Panc1 (cell line): ENCODE measurements around the gene ASAP2. TPM values are rescaled to one million over a fixed set of nuclear protein-coding genes. Genes with fewer than 3 reads are reported as not detected.

ENCODE experiments used
- ATAC-seq: fragments of 200-7000 bp; cut with Tn5 transposase; 2 replicates; pipeline ENCODE4 v1.9.1; 2020; ENCODE audit warnings: mild to moderate bottlenecking, moderate library complexity
- BruUV-seq: library from RNA; stranded (reverse); fragments of 400-500 nt; replicated peaks from 2 replicates; lab custom pipeline; 2021; lab: Mats Ljungman, UMichigan
- CTCF ChIA-PET: fragments of 300-600 bp; sonication (Branson Sonifier 250); formaldehyde crosslinking; loops from one replicate; lab custom pipeline; 2022; ENCODE audit warnings: antibody characterized with exemption; lab: Charles Lee
- POLR2A ChIA-PET: fragments of 300-600 bp; sonication (Branson Sonifier 250); formaldehyde crosslinking; loops from one replicate; lab custom pipeline; 2022; ENCODE audit warnings: antibody characterized with exemption; lab: Charles Lee
- DNase-seq: peaks from one replicate; pipeline ENCODE4 v3.0.0-alpha.2; 2010; ENCODE audit warnings: low read depth, low spot score
- H3K27ac ChIP-seq: 2 replicates; pipeline ENCODE4 v1.5.1; 2011; ENCODE audit warnings: mild to moderate bottlenecking, low read length, inconsistent platforms
- H3K27me3 ChIP-seq: fragments of 200-500 bp; sonication (Bioruptor generic); 2 replicates; pipeline ENCODE4 v1.6.0; 2014; ENCODE audit warnings: low read length, inconsistent platforms; ENCODE audit not compliant: control insufficient read depth, insufficient read depth
- H3K36me3 ChIP-seq: fragments of 200-500 bp; sonication (Bioruptor generic); 2 replicates; pipeline ENCODE4 v1.5.1; 2014; ENCODE audit warnings: inconsistent platforms, mild to moderate bottlenecking, low read length, moderate library complexity; ENCODE audit not compliant: control insufficient read depth, insufficient read depth
- H3K4me1 ChIP-seq: 2 replicates; pipeline ENCODE4 v1.5.1; 2011; ENCODE audit warnings: inconsistent platforms, mild to moderate bottlenecking, low read length, moderate library complexity; ENCODE audit not compliant: control insufficient read depth, insufficient read depth
- H3K4me3 ChIP-seq, 2 experiments: 2 replicates each; pipeline ENCODE4 v1.5.1; 2011 to 2012; ENCODE audit warnings: low read depth in 2 of 2, low read length in 2 of 2, mild to moderate bottlenecking in 2 of 2, inconsistent platforms in 1 of 2, moderate library complexity in 1 of 2
- H3K9me3 ChIP-seq: fragments of 200-500 bp; sonication (Bioruptor generic); 2 replicates; pipeline ENCODE4 v1.5.1; 2014; ENCODE audit warnings: low read depth, mild to moderate bottlenecking, inconsistent platforms, low read length, moderate library complexity; ENCODE audit not compliant: control insufficient read depth, insufficient read depth
- POLR2AphosphoS5 ChIP-seq: IDR thresholded peaks from 2 replicates; pipeline ENCODE4 v1.6.1; 2012; ENCODE audit warnings: mild to moderate bottlenecking, low read depth, low read length, moderate library complexity
- SIN3A ChIP-seq: IDR thresholded peaks from 2 replicates; pipeline ENCODE4 v1.6.1; 2012; ENCODE audit warnings: low read depth, mild to moderate bottlenecking, low read length, moderate library complexity, borderline replicate concordance; ENCODE audit not compliant: insufficient read depth
- TCF7L2 ChIP-seq: IDR thresholded peaks from 2 replicates; pipeline ENCODE4 v1.6.1; 2011; ENCODE audit warnings: mild to moderate bottlenecking, low read depth, low read length, inconsistent platforms
- in situ Hi-C: cut with HindIII; loops from 2 replicates; pipeline ENCODE4 v1.10.0; 2016; ENCODE audit warnings: low sequenced_read_pairs, low pct_unique_long_range_greater_than_20kb
- intact Hi-C: fragments of 100-400 bp; cut with micrococcal nuclease; formaldehyde crosslinking; loops from one replicate; pipeline ENCODE4 v1.10.0; 2022; ENCODE audit not compliant: unreplicated experiment
- total RNA-seq: library from RNA; stranded (reverse); gene quantifications from one replicate; pipeline ENCODE4 v1.2.1, GENCODE V29; 2021; ENCODE audit not compliant: unreplicated experiment
- TF ChIP-seq, protein P1 (sequence below), 2 experiments: IDR thresholded peaks; 2 replicates each; pipeline ENCODE4 v1.6.1; 2011 to 2012; ENCODE audit warnings: low read depth in 2 of 2, control low read depth in 1 of 2, low read length in 1 of 2, mild to moderate bottlenecking in 1 of 2, moderate library complexity in 1 of 2; ENCODE audit not compliant: insufficient read depth in 1 of 2
- TF ChIP-seq, protein P2 (sequence below): fragments of 450-650 bp; IDR thresholded peaks from 2 replicates; pipeline ENCODE4 v1.5.1; 2017; ENCODE audit warnings: mild to moderate bottlenecking

The ASAP2 gene
- total RNA-seq, 1 experiment from 2014 or later: 107 TPM

DNA sequence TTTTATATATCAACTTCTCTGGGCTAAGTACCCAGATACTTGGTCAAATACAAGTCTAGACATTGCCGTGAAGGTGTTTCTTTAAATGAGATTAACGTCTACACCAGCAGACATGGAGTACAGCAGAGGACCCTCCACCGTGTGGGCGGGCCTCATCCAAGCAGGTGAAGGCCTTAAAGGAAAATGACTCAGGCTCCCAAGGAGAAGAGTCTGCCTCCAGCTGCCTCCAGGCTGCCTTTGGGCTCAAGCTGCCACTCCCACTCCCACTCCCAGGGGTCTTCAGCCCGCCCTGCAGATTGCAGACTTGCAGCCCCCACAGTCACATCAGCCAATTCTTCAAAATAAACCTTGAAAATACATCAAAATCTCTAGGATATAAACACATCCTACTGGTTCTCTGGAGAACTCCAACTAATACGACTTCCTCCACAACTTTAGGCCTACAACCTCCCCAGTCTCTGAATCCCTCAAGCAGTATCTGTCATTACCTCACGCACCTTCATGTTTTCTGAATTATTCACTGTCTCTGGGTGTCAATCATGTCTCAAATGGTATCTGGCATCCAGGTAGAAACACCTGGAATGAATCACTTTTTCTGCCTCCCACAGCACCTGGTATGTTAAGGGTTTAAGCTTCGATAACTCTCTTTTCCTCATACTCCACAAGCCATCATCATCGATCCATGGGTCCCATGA is 209.8 kb downstream of the ASAP2 start:
- POLR2A ChIA-PET: no interaction called here
- no peak for DNase-seq
- in situ Hi-C loops (no loop called here), intact Hi-C loops (no loop called here)
- Histone ChIP-seq H3K27me3 (no peaks in the 10 kb centered on the region), H3K4me1 (no peaks in the 10 kb centered on the region; the same call in 1 of the 2 replicates), H3K27ac (no peak overlapping the region), H3K9me3 (no peaks in the 10 kb centered on the region), H3K4me3 (no peak overlapping the region), H3K36me3 (no peaks in the 10 kb centered on the region)
- no TSS peak for BruUV-seq
- ATAC-seq: no peak
- CTCF ChIA-PET: no interaction called here
- no peak for TF ChIP-seq TCF7L2
- no peak for TF ChIP-seq POLR2AphosphoS5
- TF ChIP-seq, protein P1, sequence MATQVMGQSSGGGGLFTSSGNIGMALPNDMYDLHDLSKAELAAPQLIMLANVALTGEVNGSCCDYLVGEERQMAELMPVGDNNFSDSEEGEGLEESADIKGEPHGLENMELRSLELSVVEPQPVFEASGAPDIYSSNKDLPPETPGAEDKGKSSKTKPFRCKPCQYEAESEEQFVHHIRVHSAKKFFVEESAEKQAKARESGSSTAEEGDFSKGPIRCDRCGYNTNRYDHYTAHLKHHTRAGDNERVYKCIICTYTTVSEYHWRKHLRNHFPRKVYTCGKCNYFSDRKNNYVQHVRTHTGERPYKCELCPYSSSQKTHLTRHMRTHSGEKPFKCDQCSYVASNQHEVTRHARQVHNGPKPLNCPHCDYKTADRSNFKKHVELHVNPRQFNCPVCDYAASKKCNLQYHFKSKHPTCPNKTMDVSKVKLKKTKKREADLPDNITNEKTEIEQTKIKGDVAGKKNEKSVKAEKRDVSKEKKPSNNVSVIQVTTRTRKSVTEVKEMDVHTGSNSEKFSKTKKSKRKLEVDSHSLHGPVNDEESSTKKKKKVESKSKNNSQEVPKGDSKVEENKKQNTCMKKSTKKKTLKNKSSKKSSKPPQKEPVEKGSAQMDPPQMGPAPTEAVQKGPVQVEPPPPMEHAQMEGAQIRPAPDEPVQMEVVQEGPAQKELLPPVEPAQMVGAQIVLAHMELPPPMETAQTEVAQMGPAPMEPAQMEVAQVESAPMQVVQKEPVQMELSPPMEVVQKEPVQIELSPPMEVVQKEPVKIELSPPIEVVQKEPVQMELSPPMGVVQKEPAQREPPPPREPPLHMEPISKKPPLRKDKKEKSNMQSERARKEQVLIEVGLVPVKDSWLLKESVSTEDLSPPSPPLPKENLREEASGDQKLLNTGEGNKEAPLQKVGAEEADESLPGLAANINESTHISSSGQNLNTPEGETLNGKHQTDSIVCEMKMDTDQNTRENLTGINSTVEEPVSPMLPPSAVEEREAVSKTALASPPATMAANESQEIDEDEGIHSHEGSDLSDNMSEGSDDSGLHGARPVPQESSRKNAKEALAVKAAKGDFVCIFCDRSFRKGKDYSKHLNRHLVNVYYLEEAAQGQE (IDR thresholded peaks at IDR 0.05; ENCODE audit: insufficient read depth in 1 of 2, low read depth in 2 of 2, low read length in 1 of 2): no peak
- TF ChIP-seq, protein P2, sequence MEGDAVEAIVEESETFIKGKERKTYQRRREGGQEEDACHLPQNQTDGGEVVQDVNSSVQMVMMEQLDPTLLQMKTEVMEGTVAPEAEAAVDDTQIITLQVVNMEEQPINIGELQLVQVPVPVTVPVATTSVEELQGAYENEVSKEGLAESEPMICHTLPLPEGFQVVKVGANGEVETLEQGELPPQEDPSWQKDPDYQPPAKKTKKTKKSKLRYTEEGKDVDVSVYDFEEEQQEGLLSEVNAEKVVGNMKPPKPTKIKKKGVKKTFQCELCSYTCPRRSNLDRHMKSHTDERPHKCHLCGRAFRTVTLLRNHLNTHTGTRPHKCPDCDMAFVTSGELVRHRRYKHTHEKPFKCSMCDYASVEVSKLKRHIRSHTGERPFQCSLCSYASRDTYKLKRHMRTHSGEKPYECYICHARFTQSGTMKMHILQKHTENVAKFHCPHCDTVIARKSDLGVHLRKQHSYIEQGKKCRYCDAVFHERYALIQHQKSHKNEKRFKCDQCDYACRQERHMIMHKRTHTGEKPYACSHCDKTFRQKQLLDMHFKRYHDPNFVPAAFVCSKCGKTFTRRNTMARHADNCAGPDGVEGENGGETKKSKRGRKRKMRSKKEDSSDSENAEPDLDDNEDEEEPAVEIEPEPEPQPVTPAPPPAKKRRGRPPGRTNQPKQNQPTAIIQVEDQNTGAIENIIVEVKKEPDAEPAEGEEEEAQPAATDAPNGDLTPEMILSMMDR: no peak
- no peak for TF ChIP-seq SIN3A

- intact Hi-C loops (no loop called here), in situ Hi-C loops (no loop called here)
- Histone ChIP-seq H3K9me3 (no peaks in the 10 kb centered on the region), H3K36me3 (no peaks in the 10 kb centered on the region), H3K27ac (no peak overlapping the region), H3K27me3 (no peaks in the 10 kb centered on the region), H3K4me1 (peaks cover 4% of the 10 kb centered on the region), H3K4me3 (no peak overlapping the region)
- ChIA-PET POLR2A (no interaction called here), CTCF (no interaction called here)
- no peak for DNase-seq
- ATAC-seq: no peak; the same call in 1 of the 2 replicates
- no TSS peak for BruUV-seq
- TF ChIP-seq, protein P2: no peak
- TF ChIP-seq, protein P1 (IDR thresholded peaks at IDR 0.05; ENCODE audit: insufficient read depth in 1 of 2, low read depth in 2 of 2, low read length in 1 of 2): no peak
- TF ChIP-seq TCF7L2 (no peak), POLR2AphosphoS5 (no peak), SIN3A (no peak)
Observed at GRCh38 chr2:9416962-9417316, 210.3 kb downstream of the ASAP2 start.
